HepG2 (cell line): ENCODE results near the gene TNS4. TPM values are rescaled to one million over a fixed set of nuclear protein-coding genes. Genes with fewer than 3 reads are reported as not detected.

Experiments
- CBX1 ChIP-seq: IDR thresholded peaks from one replicate; pipeline ENCODE4 v1.6.1; 2016; ENCODE audit warnings: antibody characterized with exemption, low read depth
- FOSL2 ChIP-seq: sonication (generic); formaldehyde crosslinking; IDR thresholded peaks from 2 replicates; pipeline ENCODE4 v1.4.0; 2020; ENCODE audit warnings: missing genetic modification reagents
- FOXK2 ChIP-seq: fragments of 450-650 bp; IDR thresholded peaks from 2 replicates; pipeline ENCODE4 v1.6.1; 2016
- HCFC1 ChIP-seq: fragments of 150-350 bp; IDR thresholded peaks from 2 replicates; pipeline ENCODE4 v1.6.1; 2014; ENCODE audit warnings: low read depth, low read length
- IRX3 ChIP-seq: sonication (generic); formaldehyde crosslinking; IDR thresholded peaks from 2 replicates; pipeline ENCODE4 v1.8.1; 2023; ENCODE audit warnings: mild to moderate bottlenecking, low read depth, missing genetic modification reagents, borderline replicate concordance
- NFIB ChIP-seq: sonication (generic); formaldehyde crosslinking; IDR thresholded peaks from 2 replicates; pipeline ENCODE4 v1.9.0; 2021; ENCODE audit warnings: missing genetic modification reagents, mild to moderate bottlenecking, borderline replicate concordance
- SKI ChIP-seq: fragments of 450-650 bp; IDR thresholded peaks from one replicate; pipeline ENCODE4 v1.6.1; 2018; ENCODE audit warnings: mild to moderate bottlenecking; ENCODE audit not compliant: partially characterized antibody
- SRSF9 ChIP-seq: fragments of 200-400 bp; formaldehyde crosslinking; IDR thresholded peaks from 2 replicates; pipeline ENCODE4 v1.6.1; 2018; ENCODE audit warnings: borderline replicate concordance, mild to moderate bottlenecking, low read depth, low read length; ENCODE audit not compliant: insufficient read depth, poor library complexity, severe bottlenecking
- ZNF121 ChIP-seq: sonication (generic); formaldehyde crosslinking; IDR thresholded peaks from 2 replicates; pipeline ENCODE4 v1.5.0; 2020; ENCODE audit warnings: mild to moderate bottlenecking, missing genetic modification reagents
- polyA plus RNA-seq, 8 experiments: library from polyadenylated mRNA; depleted of rRNA in 3 of 8; stranded (reverse) in 7 of 8; unstranded in 1 of 8; fragments of >200 nt; fragmentation: Illumina TruSeq in 4 of 8; extraction: Trizol in 4 of 8; gene quantifications; 2 replicates each; pipeline versions ENCODE4 v1.2.1 to v1.2.3, GENCODE V29; 2011 to 2016; ENCODE audit warnings: low read depth in 4 of 8, missing spikeins in 1 of 8, mixed read lengths in 1 of 8; ENCODE audit not compliant: insufficient read depth in 1 of 8
- total RNA-seq, 5 experiments: library from RNA; depleted of rRNA; stranded (reverse); fragments of >200 nt; fragmentation: Illumina TruSeq; extraction: Trizol; gene quantifications; 2 replicates each; pipeline ENCODE4 v1.2.3, GENCODE V29; 2016; ENCODE audit warnings: low read depth in 1 of 5
- TF ChIP-seq, protein P1 (sequence below): sonication (generic); formaldehyde crosslinking; IDR thresholded peaks from 2 replicates; pipeline ENCODE4 v1.5.0; 2020; ENCODE audit warnings: mild to moderate bottlenecking, missing genetic modification reagents, borderline replicate concordance
- TF ChIP-seq, protein P2 (sequence below): IDR thresholded peaks from 2 replicates; pipeline ENCODE4 v1.6.1; 2016
- TF ChIP-seq, protein P3 (sequence below): sonication (generic); formaldehyde crosslinking; IDR thresholded peaks from 2 replicates; pipeline ENCODE4 v1.8.1; 2022; ENCODE audit warnings: mild to moderate bottlenecking, missing genetic modification reagents
- TF ChIP-seq, protein P4 (sequence below): sonication (generic); formaldehyde crosslinking; IDR thresholded peaks from 2 replicates; pipeline ENCODE4 v1.4.0; 2020; ENCODE audit warnings: mild to moderate bottlenecking, missing genetic modification reagents
- TF ChIP-seq, protein P5 (sequence below): sonication (generic); formaldehyde crosslinking; IDR thresholded peaks from 2 replicates; pipeline ENCODE4 v1.9.0; 2022; ENCODE audit warnings: missing genetic modification reagents, mild to moderate bottlenecking, borderline replicate concordance

TNS4 gene
- total and polyA plus RNA-seq, 2 of the 13 experiments (the other 11 are each of a cell fraction or from before 2014, with no cell fraction given), result 0.58 to 2.1 TPM

DNA sequence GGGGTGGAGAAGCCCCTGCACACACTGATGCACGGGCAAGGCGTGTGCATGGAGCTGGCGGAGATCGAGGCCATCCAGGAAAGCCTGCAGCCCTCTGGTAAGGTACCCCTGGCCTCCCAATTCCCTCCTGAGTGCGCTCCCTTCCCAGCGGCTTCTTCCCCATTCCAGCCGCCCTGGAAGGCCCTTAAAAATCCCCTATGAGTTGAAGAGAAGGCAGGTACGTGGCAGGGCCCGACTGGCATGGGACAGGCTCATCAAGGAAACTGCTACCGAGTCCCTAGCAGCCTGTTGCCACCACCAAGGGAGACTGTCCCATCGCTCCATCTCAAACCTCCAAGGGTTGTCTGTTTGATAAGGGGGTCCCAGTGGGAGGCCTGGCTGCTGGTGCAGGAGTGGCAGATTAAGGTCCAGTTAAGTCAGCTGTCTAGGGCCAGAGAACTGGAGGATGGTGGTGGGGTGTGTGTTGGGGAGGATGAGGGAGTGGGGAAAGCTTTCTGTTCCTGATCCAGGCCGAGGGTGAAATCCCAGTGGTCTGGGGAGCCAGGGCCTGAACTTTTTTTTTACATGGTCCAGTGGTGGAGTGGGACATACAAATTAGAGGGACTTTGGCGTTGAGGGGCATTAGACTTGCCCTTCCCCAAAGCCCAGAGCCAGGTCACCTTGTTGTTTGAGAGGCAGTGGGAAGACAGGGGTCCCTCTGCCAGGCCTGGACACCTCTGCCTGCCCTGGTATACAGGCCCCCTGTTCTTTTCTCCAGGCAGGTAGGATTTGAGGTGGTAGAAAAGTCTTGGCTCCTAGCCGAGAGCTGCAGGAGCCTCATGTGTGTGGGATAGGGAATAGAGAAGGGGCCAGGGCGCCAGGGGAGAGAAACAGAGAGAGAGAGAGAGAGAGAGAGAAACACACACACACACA, 57.2 kb downstream of the TNS4 start (continued):
- TF ChIP-seq, protein P1, sequence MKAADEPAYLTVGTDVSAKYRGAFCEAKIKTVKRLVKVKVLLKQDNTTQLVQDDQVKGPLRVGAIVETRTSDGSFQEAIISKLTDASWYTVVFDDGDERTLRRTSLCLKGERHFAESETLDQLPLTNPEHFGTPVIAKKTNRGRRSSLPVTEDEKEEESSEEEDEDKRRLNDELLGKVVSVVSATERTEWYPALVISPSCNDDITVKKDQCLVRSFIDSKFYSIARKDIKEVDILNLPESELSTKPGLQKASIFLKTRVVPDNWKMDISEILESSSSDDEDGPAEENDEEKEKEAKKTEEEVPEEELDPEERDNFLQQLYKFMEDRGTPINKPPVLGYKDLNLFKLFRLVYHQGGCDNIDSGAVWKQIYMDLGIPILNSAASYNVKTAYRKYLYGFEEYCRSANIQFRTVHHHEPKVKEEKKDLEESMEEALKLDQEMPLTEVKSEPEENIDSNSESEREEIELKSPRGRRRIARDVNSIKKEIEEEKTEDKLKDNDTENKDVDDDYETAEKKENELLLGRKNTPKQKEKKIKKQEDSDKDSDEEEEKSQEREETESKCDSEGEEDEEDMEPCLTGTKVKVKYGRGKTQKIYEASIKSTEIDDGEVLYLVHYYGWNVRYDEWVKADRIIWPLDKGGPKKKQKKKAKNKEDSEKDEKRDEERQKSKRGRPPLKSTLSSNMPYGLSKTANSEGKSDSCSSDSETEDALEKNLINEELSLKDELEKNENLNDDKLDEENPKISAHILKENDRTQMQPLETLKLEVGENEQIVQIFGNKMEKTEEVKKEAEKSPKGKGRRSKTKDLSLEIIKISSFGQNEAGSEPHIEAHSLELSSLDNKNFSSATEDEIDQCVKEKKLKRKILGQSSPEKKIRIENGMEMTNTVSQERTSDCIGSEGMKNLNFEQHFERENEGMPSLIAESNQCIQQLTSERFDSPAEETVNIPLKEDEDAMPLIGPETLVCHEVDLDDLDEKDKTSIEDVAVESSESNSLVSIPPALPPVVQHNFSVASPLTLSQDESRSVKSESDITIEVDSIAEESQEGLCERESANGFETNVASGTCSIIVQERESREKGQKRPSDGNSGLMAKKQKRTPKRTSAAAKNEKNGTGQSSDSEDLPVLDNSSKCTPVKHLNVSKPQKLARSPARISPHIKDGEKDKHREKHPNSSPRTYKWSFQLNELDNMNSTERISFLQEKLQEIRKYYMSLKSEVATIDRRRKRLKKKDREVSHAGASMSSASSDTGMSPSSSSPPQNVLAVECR (CRISPR knock-in tag), result no peak
- TF ChIP-seq IRX3 (CRISPR knock-in tag), result no peak
- TF ChIP-seq, protein P2, sequence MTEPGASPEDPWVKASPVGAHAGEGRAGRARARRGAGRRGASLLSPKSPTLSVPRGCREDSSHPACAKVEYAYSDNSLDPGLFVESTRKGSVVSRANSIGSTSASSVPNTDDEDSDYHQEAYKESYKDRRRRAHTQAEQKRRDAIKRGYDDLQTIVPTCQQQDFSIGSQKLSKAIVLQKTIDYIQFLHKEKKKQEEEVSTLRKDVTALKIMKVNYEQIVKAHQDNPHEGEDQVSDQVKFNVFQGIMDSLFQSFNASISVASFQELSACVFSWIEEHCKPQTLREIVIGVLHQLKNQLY (CRISPR knock-in tag), result no peak
- TF ChIP-seq, protein P3, sequence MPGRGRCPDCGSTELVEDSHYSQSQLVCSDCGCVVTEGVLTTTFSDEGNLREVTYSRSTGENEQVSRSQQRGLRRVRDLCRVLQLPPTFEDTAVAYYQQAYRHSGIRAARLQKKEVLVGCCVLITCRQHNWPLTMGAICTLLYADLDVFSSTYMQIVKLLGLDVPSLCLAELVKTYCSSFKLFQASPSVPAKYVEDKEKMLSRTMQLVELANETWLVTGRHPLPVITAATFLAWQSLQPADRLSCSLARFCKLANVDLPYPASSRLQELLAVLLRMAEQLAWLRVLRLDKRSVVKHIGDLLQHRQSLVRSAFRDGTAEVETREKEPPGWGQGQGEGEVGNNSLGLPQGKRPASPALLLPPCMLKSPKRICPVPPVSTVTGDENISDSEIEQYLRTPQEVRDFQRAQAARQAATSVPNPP (CRISPR knock-in tag), result peak; percentile 5
- TF ChIP-seq ZNF121, result no peak
- no peak for TF ChIP-seq SRSF9
- TF ChIP-seq, protein P4, sequence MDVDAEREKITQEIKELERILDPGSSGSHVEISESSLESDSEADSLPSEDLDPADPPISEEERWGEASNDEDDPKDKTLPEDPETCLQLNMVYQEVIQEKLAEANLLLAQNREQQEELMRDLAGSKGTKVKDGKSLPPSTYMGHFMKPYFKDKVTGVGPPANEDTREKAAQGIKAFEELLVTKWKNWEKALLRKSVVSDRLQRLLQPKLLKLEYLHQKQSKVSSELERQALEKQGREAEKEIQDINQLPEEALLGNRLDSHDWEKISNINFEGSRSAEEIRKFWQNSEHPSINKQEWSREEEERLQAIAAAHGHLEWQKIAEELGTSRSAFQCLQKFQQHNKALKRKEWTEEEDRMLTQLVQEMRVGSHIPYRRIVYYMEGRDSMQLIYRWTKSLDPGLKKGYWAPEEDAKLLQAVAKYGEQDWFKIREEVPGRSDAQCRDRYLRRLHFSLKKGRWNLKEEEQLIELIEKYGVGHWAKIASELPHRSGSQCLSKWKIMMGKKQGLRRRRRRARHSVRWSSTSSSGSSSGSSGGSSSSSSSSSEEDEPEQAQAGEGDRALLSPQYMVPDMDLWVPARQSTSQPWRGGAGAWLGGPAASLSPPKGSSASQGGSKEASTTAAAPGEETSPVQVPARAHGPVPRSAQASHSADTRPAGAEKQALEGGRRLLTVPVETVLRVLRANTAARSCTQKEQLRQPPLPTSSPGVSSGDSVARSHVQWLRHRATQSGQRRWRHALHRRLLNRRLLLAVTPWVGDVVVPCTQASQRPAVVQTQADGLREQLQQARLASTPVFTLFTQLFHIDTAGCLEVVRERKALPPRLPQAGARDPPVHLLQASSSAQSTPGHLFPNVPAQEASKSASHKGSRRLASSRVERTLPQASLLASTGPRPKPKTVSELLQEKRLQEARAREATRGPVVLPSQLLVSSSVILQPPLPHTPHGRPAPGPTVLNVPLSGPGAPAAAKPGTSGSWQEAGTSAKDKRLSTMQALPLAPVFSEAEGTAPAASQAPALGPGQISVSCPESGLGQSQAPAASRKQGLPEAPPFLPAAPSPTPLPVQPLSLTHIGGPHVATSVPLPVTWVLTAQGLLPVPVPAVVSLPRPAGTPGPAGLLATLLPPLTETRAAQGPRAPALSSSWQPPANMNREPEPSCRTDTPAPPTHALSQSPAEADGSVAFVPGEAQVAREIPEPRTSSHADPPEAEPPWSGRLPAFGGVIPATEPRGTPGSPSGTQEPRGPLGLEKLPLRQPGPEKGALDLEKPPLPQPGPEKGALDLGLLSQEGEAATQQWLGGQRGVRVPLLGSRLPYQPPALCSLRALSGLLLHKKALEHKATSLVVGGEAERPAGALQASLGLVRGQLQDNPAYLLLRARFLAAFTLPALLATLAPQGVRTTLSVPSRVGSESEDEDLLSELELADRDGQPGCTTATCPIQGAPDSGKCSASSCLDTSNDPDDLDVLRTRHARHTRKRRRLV (CRISPR knock-in tag), result no peak
- TF ChIP-seq FOXK2, result no peak
- TF ChIP-seq, protein P5, sequence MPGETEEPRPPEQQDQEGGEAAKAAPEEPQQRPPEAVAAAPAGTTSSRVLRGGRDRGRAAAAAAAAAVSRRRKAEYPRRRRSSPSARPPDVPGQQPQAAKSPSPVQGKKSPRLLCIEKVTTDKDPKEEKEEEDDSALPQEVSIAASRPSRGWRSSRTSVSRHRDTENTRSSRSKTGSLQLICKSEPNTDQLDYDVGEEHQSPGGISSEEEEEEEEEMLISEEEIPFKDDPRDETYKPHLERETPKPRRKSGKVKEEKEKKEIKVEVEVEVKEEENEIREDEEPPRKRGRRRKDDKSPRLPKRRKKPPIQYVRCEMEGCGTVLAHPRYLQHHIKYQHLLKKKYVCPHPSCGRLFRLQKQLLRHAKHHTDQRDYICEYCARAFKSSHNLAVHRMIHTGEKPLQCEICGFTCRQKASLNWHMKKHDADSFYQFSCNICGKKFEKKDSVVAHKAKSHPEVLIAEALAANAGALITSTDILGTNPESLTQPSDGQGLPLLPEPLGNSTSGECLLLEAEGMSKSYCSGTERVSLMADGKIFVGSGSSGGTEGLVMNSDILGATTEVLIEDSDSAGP (CRISPR knock-in tag), result no peak; the same call in 1 of the 2 replicates
- peak; percentile 1; the same call in 1 of the 2 replicates for TF ChIP-seq FOSL2
- TF ChIP-seq CBX1, result no peak
- no peak for TF ChIP-seq HCFC1
- TF ChIP-seq SKI, result no peak
- no peak for TF ChIP-seq NFIB
